H1 (cell line): ENCODE data around the gene BBX. TPM values are rescaled to one million over a fixed set of nuclear protein-coding genes. Genes with fewer than 3 reads are reported as not detected.

ENCODE experiments used
- CTCF ChIA-PET: fragments of 300-600 bp; sonication (Branson Sonifier 250); formaldehyde crosslinking; loops from one replicate; lab custom pipeline; 2021; ENCODE audit not compliant: partially characterized antibody; lab: Charles Lee
- POLR2A ChIA-PET: fragments of 300-600 bp; sonication (Branson Sonifier 250); formaldehyde crosslinking; loops from one replicate; lab custom pipeline; 2021; ENCODE audit warnings: inconsistent platforms; ENCODE audit not compliant: partially characterized antibody; lab: Charles Lee
- DNase-seq, 2 experiments: peaks; one replicate each; pipeline versions ENCODE4 v3.0.0 to v3.0.0-alpha.2; 2010 to 2022; ENCODE audit warnings: low spot score in 2 of 2, low read depth in 1 of 2, mixed read lengths in 1 of 2
- FAIRE-seq: peaks from 2 replicates; lab custom pipeline; 2011; peaks lifted over from hg19 to GRCh38; lab: Jason Lieb, UNC
- H2AFZ ChIP-seq: 2 replicates; pipeline ENCODE4 v1.8.1; 2012; ENCODE audit warnings: low read length, inconsistent platforms
- H2AK5ac ChIP-seq: 2 replicates; pipeline ENCODE4 v1.6.1; 2013; ENCODE audit warnings: low read depth, low read length
- H2BK120ac ChIP-seq: replicated peaks from 2 replicates; pipeline ENCODE3; 2013; ENCODE audit warnings: low read depth, low read length, inconsistent platforms
- H2BK12ac ChIP-seq: 2 replicates; pipeline ENCODE4 v1.6.1; 2013; ENCODE audit warnings: low read depth, low read length
- H2BK15ac ChIP-seq: 2 replicates; pipeline ENCODE4 v1.6.1; 2013; ENCODE audit warnings: low read length
- H2BK20ac ChIP-seq: 2 replicates; pipeline ENCODE4 v1.6.1; 2013; ENCODE audit warnings: low read length
- H2BK5ac ChIP-seq: 2 replicates; pipeline ENCODE4 v1.6.1; 2013; ENCODE audit warnings: low read depth, low read length
- H3K14ac ChIP-seq: 2 replicates; pipeline ENCODE4 v1.6.1; 2013; ENCODE audit warnings: inconsistent platforms; ENCODE audit not compliant: insufficient read length
- H3K18ac ChIP-seq: 2 replicates; pipeline ENCODE4 v1.6.1; 2013; ENCODE audit warnings: low read length; ENCODE audit errors: extremely low read depth
- H3K23ac ChIP-seq: 2 replicates; pipeline ENCODE4 v1.6.1; 2013; ENCODE audit warnings: inconsistent platforms; ENCODE audit not compliant: insufficient read length
- H3K23me2 ChIP-seq: 2 replicates; pipeline ENCODE4 v1.6.1; 2013; ENCODE audit warnings: low read depth, low read length
- H3K27ac ChIP-seq: 2 replicates; pipeline ENCODE4 v1.6.1; 2011; ENCODE audit warnings: low read depth, low read length, inconsistent platforms
- H3K27me3 ChIP-seq, 4 experiments: replicated peaks in 1 of 4; 1 replicate in 1 of 4; 2 replicates in 3 of 4; pipeline versions ENCODE4 v1.6.1 to v1.8.1; 2011 to 2013; ENCODE audit warnings: low read length in 3 of 4, mild to moderate bottlenecking in 3 of 4, inconsistent platforms in 2 of 4, mixed read lengths in 2 of 4, moderate library complexity in 1 of 4; ENCODE audit not compliant: control insufficient read depth in 3 of 4, insufficient read depth in 3 of 4; ENCODE audit errors: extremely low read depth in 1 of 4
- H3K36me3 ChIP-seq, 4 experiments: 2 replicates each; pipeline versions ENCODE4 v1.6.1 to v1.8.1; 2011 to 2013; ENCODE audit warnings: mild to moderate bottlenecking in 4 of 4, low read length in 3 of 4, moderate library complexity in 2 of 4, control low read depth in 1 of 4, inconsistent platforms in 1 of 4; ENCODE audit not compliant: insufficient read depth in 4 of 4, control insufficient read depth in 2 of 4
- H3K4ac ChIP-seq: replicated peaks from 2 replicates; pipeline ENCODE3; 2013; ENCODE audit warnings: low read length, low read depth, mixed read lengths, inconsistent platforms; ENCODE audit not compliant: insufficient read length
- H3K4me1 ChIP-seq, 4 experiments: replicated peaks in 1 of 4; 1 replicate in 1 of 4; 2 replicates in 3 of 4; pipeline versions ENCODE4 v1.6.1 to v1.8.1; 2011 to 2013; ENCODE audit warnings: low read length in 3 of 4, inconsistent platforms in 2 of 4, mixed read lengths in 1 of 4; ENCODE audit not compliant: insufficient read depth in 4 of 4, control insufficient read depth in 3 of 4
- H3K4me2 ChIP-seq, 2 experiments: 2 replicates each; pipeline versions ENCODE4 v1.6.1 to v1.8.1; 2011 to 2013; ENCODE audit warnings: low read depth in 2 of 2, low read length in 2 of 2, control low read depth in 1 of 2, inconsistent platforms in 1 of 2, mild to moderate bottlenecking in 1 of 2; ENCODE audit not compliant: insufficient read depth in 1 of 2
- H3K4me3 ChIP-seq, 4 experiments: fragments of 200-600, 300-600 bp in 1 of 4; sonication (generic), shearing (Covaris generic), sonication (Bioruptor Twin) in 1 of 4; 2 replicates each; pipeline versions ENCODE4 v1.5.1 to v1.8.1; 2011 to 2016; ENCODE audit warnings: low read length in 4 of 4, low read depth in 3 of 4, control low read depth in 2 of 4, inconsistent platforms in 2 of 4, mild to moderate bottlenecking in 2 of 4, mixed read lengths in 1 of 4, moderate library complexity in 1 of 4; ENCODE audit not compliant: insufficient read depth in 2 of 4; ENCODE audit errors: extremely low read depth in 1 of 4
- H3K56ac ChIP-seq: replicated peaks from 2 replicates; pipeline ENCODE3; 2013; ENCODE audit warnings: low read depth, mild to moderate bottlenecking, mixed read lengths, low read length, inconsistent platforms; ENCODE audit not compliant: insufficient read length
- H3K79me1 ChIP-seq: 2 replicates; pipeline ENCODE4 v1.6.1; 2013; ENCODE audit warnings: low read depth, low read length, control low read depth
- H3K79me2 ChIP-seq, 2 experiments: 2 replicates each; pipeline versions ENCODE4 v1.6.1 to v1.8.1; 2012 to 2013; ENCODE audit warnings: low read length in 2 of 2, mild to moderate bottlenecking in 2 of 2, inconsistent platforms in 1 of 2; ENCODE audit not compliant: insufficient read depth in 2 of 2, control insufficient read depth in 1 of 2
- H3K9ac ChIP-seq, 4 experiments: replicated peaks in 1 of 4; 1 replicate in 1 of 4; 2 replicates in 3 of 4; pipeline versions ENCODE4 v1.6.1 to v1.8.1; 2011 to 2013; ENCODE audit warnings: low read depth in 3 of 4, low read length in 3 of 4, control low read depth in 2 of 4, mild to moderate bottlenecking in 2 of 4, moderate library complexity in 2 of 4, inconsistent platforms in 1 of 4; ENCODE audit errors: extremely low read depth in 1 of 4
- H3K9me3 ChIP-seq, 2 experiments: 2 replicates each; pipeline versions ENCODE4 v1.6.1 to v1.8.1; 2012 to 2013; ENCODE audit warnings: mild to moderate bottlenecking in 2 of 2, moderate library complexity in 2 of 2, control low read depth in 1 of 2, inconsistent platforms in 1 of 2, low read depth in 1 of 2, low read length in 1 of 2, mixed read lengths in 1 of 2; ENCODE audit not compliant: insufficient read depth in 2 of 2
- H4K20me1 ChIP-seq, 2 experiments: replicated peaks in 1 of 2; 2 replicates each; pipeline versions ENCODE3 to v1.8.1; 2011 to 2013; ENCODE audit warnings: inconsistent platforms in 2 of 2, low read length in 2 of 2, mild to moderate bottlenecking in 1 of 2; ENCODE audit not compliant: insufficient read depth in 2 of 2, control insufficient read depth in 1 of 2
- H4K5ac ChIP-seq: 2 replicates; pipeline ENCODE4 v1.6.1; 2013; ENCODE audit warnings: low read length, low read depth, mixed read lengths, inconsistent platforms; ENCODE audit not compliant: insufficient read length
- H4K8ac ChIP-seq: 2 replicates; pipeline ENCODE4 v1.8.0; 2013; ENCODE audit warnings: mild to moderate bottlenecking, moderate library complexity, low read length, inconsistent platforms; ENCODE audit not compliant: insufficient read depth; ENCODE audit errors: extremely low read depth
- H4K91ac ChIP-seq: replicated peaks from 2 replicates; pipeline ENCODE3; 2013; ENCODE audit warnings: low read length, mixed read lengths, inconsistent platforms; ENCODE audit not compliant: insufficient read length
- CBX8 ChIP-seq: fragments of 300-800, 300-1000 bp; sonication (generic); IDR thresholded peaks from 2 replicates; pipeline ENCODE4 v1.7.1; 2016; ENCODE audit warnings: low read depth, low read length, borderline replicate concordance
- CHD1 ChIP-seq: IDR thresholded peaks from 2 replicates; pipeline ENCODE4 v1.6.1; 2012; ENCODE audit warnings: low read depth, low read length, improper control_type of control experiment
- RAD21 ChIP-seq, 2 experiments: IDR thresholded peaks in 1 of 2; conservative IDR thresholded peaks in 1 of 2; 2 replicates each; pipeline ENCODE4 v1.6.1; 2011; ENCODE audit warnings: low read depth in 2 of 2, low read length in 2 of 2, improper control_type of control experiment in 1 of 2, inconsistent platforms in 1 of 2, mild to moderate bottlenecking in 1 of 2, moderate library complexity in 1 of 2
- SUZ12 ChIP-seq: fragments of 200-600 bp; sonication (generic); IDR thresholded peaks from 2 replicates; pipeline ENCODE4 v1.6.1; 2012; ENCODE audit warnings: mild to moderate bottlenecking, inconsistent platforms, low read length, moderate library complexity, mixed read lengths
- WGBS, 2 experiments: shearing (Covaris generic) in 1 of 2; methylation state at CpG; one replicate each; pipeline versions ENCODE4 v1.1.6 to v1.1.7; 2013 to 2015; ENCODE audit warnings: low lambda C conversion rate in 2 of 2, mixed read lengths in 2 of 2, inconsistent platforms in 1 of 2, low coverage in 1 of 2, missing lambda C conversion rate in 1 of 2; ENCODE audit not compliant: insufficient replicate concordance in 2 of 2, insufficient coverage in 1 of 2, insufficient read length in 1 of 2; ENCODE audit errors: extremely low coverage in 1 of 2, missing lambda C conversion rate in 1 of 2; 5-methylcytosine and 5-hydroxymethylcytosine counted together
- polyA plus RNA-seq, 7 experiments: library from polyadenylated mRNA; depleted of rRNA in 3 of 7; stranded (reverse) in 5 of 7; unstranded in 2 of 7; fragments of >200 nt in 5 of 7; fragments of 200-250 nt in 2 of 7; gene quantifications; 1 replicate in 5 of 7; 2 replicates in 1 of 7; 4 replicates in 1 of 7; pipeline versions ENCODE4 v1.2.1 to v1.2.3, GENCODE V29; 2011 to 2013; ENCODE audit warnings: missing spikeins in 2 of 7, mixed read lengths in 2 of 7
- total RNA-seq: library from RNA; stranded (reverse); fragmentation: NEBNext Ultra II Directional; extraction: Animal tissue kit (Norgen Biotek cat#: 25700); gene quantifications from 2 replicates; pipeline ENCODE4 v1.2.1, GENCODE V29; 2021

Gene BBX
- total and polyA plus RNA-seq, 2 of the 8 experiments (the other 6 are each of a cell fraction or from before 2014, with no cell fraction given): 11.0 to 42.5 TPM

GRCh38 chr3:107644631-107645030 lies 121.9 kb downstream of the BBX start:
- Histone ChIP-seq H3K4me2 (no peak overlapping the region), H3K23me2 (no peaks in the 10 kb centered on the region), H4K91ac (no peak overlapping the region), H2BK5ac (no peak overlapping the region), H3K27me3 (no peaks in the 10 kb centered on the region), H3K23ac (no peak overlapping the region), H2BK20ac (no peak overlapping the region), H4K20me1 (no peaks in the 10 kb centered on the region), H3K79me1 (no peaks in the 10 kb centered on the region), H3K9me3 (0 out of 4 replicates have a peak, but pooled peaks cover 0 to 1% of the 10 kb centered on the region in 2 experiments), H4K8ac (no peak overlapping the region), H3K56ac (no peak overlapping the region), H3K14ac (no peak overlapping the region), H3K79me2 (peaks cover 0 to 6% of the 10 kb centered on the region in 2 experiments; a peak in 1 of 4 replicates), H3K4ac (no peak overlapping the region), H3K18ac (no peak overlapping the region), H3K9ac (no peak overlapping the region), H2BK15ac (no peak overlapping the region), H2BK120ac (no peak overlapping the region), H3K27ac (no peak overlapping the region), H4K5ac (no peak overlapping the region), H2AFZ (no peak overlapping the region), H2BK12ac (no peak overlapping the region), H2AK5ac (no peak overlapping the region), H3K4me3 (no peak overlapping the region), H3K36me3 (peaks cover 0 to 3% (median 0%) of the 10 kb centered on the region in 4 experiments; a peak in 2 of 8 replicates), H3K4me1 (peaks cover 6 to 12% (median 10%) of the 10 kb centered on the region in 4 experiments; a peak in 6 of 7 replicates)
- no peak for FAIRE-seq
- CTCF ChIA-PET: interaction anchor here (0.5 to 4.6 kb wide), 4 partner anchors 15 to 65 kb away, joined by 3 to 49 read pairs (median 4); no protein-coding TSS in a partner anchor
- no peak for DNase-seq
- 93% methylated on average over 3 of the region's 3 CpGs; no CpG with 5 or more reads in 1 of the 2 experiments for WGBS, 2 experiments
- TF ChIP-seq RAD21 (IDR thresholded peaks at IDR 0.05 in 1 of 2, conservative IDR thresholded peaks at IDR 0.05 in 1 of 2; ENCODE audit: low read depth in 2 of 2, low read length in 2 of 2) (no peak), CHD1 (no peak), CBX8 (no peak), SUZ12 (no peak)
- POLR2A ChIA-PET: no interaction called here
